Bone marrow (tissue), 2 donors: ENCODE measurements around the gene NXN.
"Not testable (repeated sequence)": the region's sequence is repeated elsewhere in the genome, so short reads cannot be mapped to it uniquely, and the experiment has no call there.

Experiments
- DNase-seq, 2 donors: peaks; one replicate each; lab custom pipeline; 2025; lab: John Stamatoyannopoulos, UW

The NXN gene

GRCh38 chr17:800446-801242 lies 178.9 kb downstream of the NXN start:
- no peak for DNase-seq

- DNase-seq, result no peak
These were observed 180.3 kb downstream of the NXN start for GRCh38 chr17:799261-799660.

- DNase-seq, result no peak
These were observed 181.3 kb downstream of the NXN start for GRCh38 chr17:798246-798645.

GRCh38 chr17:797236-797840 lies 182.2 kb downstream of the NXN start:
- DNase-seq, result no peak

- no peak for DNase-seq
These were observed 183.0 kb downstream of the NXN start for GRCh38 chr17:796609-797008.

GRCh38 chr17:795721-796120 lies 183.9 kb downstream of the NXN start:
- DNase-seq, result no peak

GRCh38 chr17:795276-795675 lies 184.3 kb downstream of the NXN start:
- DNase-seq, result no peak

- DNase-seq, result peak in 1 of 2 donors; percentile 6
These were observed 184.7 kb downstream of the NXN start for GRCh38 chr17:794876-795275.

- DNase-seq, result no peak
These were observed 187.3 kb downstream of the NXN start for GRCh38 chr17:792277-792676.

GRCh38 chr17:791829-792228 lies 187.7 kb downstream of the NXN start:
- no peak for DNase-seq

- not testable (repeated sequence) for DNase-seq
These were observed 188.7 kb downstream of the NXN start for GRCh38 chr17:790874-791247.

GRCh38 chr17:789931-790873 lies 189.4 kb downstream of the NXN start:
- not testable (repeated sequence) for DNase-seq

GRCh38 chr17:789160-789840 lies 190.3 kb downstream of the NXN start:
- no peak for DNase-seq

GRCh38 chr17:788551-788950 lies 191.0 kb downstream of the NXN start:
- DNase-seq, result no peak

- DNase-seq, result no peak
These were observed 191.8 kb downstream of the NXN start for GRCh38 chr17:787641-788221.

GRCh38 chr17:785901-786300 lies 193.7 kb downstream of the NXN start:
- not testable (repeated sequence) for DNase-seq

GRCh38 chr17:784143-784542 lies 195.4 kb downstream of the NXN start:
- no peak for DNase-seq

GRCh38 chr17:781805-782731 lies 197.5 kb downstream of the NXN start, which contains the start of the genes GLOD4 and MRM3:
Gene GLOD4, minus strand, starts transcription at chr17:782280. Its CDS starts 25 bp downstream, at chr17:782255.
Gene MRM3, plus strand, starts transcription at chr17:782353. Its CDS starts 26 bp downstream, at chr17:782379.
- peak; percentile 65 to 93 for DNase-seq

GRCh38 chr17:778096-778495 lies 201.5 kb downstream of the NXN start:
- no peak for DNase-seq

- no peak for DNase-seq
These were observed 205.3 kb downstream of the NXN start for GRCh38 chr17:774313-774584.
